Hepatic stellate cell (primary cell): Measurements from ENCODE around the gene PTX4.

Experiments
- DNase-seq: peaks from one replicate; pipeline ENCODE4 v3.0.0; 2011; ENCODE audit warnings: low spot score

PTX4 gene

DNA sequence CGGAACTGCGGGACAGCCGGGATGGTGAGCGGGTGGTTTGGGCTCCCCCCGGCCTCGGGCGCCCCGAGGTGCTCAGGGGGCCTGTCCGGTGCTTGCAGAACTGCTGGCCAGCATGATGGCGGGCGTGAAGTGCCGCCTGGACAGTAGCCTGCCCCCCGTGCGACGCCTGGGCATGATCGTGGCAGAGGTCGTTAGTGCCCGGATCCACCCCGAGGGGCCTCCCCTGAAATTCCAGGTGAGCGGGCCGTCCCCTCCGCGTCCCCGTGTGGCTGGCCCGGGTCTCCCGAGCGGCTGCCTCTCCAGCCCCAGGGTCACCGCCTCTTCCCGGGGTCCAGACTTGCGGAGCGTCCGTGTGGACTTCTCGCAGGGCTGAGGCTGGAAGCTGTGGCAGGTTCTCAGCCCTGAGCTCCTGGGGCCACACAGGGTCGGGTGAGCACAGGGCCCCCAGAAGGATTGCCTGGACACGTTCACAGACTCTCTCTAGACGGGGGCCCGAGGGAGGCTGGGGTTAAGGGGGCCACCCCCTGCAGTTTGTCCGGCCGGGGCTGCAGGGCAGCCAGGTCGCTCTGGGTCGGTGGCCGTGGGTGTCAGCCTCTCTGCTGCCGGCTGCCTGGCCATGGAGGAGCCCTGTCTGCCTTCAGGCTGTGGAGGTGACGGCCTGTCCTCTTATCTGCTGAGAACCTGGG is 11.9 kb upstream of the PTX4 start:
- no peak for DNase-seq

DNA sequence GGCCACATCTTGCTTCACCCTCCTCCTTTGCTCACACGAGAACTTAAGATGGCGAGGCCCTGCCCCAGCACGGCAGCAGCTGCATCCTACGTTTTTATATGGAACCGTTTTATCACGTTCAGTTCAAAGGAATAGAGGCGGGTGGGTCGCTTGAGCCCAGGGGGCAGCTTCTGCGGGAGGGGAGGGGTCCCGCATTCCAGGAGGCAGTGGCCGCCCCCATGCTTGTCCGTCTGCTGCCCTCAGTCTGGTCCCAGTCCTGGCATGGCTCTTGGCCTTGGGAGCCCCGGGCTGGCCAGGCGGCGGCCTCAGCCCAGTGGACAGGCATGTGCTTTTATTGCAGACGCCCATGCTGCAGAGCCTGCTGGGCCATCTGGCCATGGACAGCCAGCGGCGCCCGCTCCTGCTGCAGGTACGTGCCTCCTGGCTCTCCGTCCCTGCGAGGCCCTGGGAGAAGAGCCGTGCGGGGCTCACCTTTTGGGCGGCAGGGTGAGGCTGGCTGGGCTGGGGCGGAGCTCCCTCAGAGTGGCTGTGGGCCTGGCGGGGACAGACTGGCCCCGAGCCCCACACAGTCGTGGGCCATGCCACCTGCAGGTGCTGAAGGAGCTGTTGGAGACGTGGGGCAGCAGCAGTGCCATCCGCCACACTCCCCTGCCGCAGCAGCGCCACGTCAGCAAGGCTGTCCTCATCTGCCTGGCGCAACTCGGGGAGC is 11.2 kb upstream of the PTX4 start:
- DNase-seq: no peak

DNA sequence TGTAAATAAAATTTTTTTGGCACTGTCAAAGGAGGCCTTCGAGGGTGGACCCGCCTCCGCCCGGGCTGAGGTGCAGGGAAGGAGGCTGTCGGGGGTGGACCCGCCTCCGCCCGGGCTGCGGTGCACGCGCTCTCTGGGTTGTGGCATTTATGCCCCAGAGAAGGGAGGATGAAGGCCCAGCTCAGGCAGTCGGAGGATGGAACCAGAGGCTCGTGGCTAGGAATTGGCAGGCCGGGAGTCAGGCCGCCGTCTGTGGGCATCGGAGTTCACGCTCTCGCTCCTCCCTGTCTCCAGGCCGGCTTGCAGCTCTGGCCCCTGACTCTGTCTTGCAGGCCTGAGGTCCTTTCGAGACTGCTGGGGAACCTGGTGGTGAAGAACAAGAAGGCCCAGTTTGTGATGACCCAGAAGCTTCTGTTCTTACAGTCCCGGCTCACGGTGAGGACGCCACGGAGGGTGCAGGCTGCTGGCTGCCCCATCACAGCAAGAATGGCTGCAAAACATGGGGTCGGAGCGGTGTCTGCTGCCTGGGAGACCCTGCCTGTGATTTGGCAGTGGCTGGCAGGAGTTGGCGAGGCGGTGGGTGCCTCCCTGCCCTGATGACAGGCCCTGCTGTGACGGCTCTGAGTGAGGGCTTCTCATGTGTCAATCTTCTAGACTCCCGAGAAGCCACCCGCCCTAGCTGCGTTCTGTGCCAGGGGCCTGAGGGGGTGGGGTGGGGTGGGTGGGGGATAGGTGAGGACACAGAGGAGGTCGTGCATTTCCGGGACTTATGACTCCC is 10.3 kb upstream of the PTX4 start:
- no peak for DNase-seq

DNA sequence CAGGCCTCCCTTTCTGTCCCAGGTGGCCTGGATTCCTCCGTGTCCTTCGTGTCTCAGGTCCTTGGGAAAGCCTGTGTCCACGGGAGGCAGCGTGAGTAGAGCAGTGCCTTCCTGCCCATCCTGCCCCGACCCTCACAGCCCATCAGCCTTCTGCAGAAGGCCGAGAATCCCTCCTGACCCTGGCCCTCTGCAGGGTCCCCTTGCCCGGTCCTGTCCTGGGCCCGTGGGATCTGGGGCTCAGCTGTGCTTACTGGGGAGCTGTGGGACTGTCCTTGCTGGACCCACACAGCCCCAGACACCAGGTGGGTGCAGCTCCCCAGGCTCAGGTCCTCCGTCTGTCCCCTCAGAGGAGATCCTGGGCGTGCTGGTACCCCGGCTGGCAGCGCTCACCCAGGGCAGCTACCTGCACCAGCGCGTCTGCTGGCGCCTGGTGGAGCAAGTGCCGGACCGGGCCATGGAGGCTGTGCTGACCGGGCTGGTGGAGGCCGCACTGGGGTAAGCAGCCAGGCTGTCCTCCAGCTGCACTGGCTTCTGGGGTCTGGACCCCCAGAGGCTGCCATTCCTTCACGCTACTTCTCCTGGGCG is 8.4 kb upstream of the PTX4 start:
- DNase-seq: no peak

DNA sequence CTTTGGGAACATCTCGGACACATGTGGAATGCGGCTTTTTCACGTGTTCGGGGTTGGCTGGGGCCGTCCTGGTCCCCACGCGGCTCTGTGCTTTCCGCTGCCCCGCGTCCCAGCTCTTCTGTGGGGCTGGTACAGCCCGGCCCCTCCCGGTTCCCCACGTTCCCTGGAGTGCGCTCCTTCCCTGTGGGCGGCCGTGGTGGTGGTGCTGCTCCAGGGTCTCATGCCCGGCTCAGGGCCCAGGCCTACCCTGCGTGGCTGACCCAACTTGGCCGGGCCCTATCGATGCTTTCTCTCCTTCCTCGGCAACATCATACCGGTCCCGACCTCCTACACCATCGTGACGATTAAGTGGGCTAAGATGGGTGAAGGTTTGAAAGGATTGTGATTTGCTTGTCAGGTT is 7.7 kb upstream of the PTX4 start:
- DNase-seq: no peak

DNA sequence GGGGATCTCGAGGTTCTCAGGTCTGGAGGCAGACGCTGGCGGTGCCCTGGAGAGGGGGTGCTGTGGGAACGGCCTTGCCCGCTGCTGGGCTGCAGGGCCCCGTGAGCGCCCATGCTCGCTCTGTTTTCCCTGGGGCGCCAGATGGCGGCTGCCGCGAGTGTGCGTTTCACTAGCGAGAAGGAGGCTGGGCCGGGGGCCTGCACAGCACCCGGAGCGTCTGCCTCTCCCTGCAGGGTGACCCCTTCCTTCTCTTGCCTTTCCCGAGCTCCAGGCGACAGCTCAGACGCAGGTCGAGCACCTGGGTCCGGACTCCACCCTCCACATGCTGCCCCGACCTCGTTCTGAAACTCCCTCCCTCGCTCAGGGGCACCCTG is 7.1 kb upstream of the PTX4 start:
- DNase-seq: no peak

DNA sequence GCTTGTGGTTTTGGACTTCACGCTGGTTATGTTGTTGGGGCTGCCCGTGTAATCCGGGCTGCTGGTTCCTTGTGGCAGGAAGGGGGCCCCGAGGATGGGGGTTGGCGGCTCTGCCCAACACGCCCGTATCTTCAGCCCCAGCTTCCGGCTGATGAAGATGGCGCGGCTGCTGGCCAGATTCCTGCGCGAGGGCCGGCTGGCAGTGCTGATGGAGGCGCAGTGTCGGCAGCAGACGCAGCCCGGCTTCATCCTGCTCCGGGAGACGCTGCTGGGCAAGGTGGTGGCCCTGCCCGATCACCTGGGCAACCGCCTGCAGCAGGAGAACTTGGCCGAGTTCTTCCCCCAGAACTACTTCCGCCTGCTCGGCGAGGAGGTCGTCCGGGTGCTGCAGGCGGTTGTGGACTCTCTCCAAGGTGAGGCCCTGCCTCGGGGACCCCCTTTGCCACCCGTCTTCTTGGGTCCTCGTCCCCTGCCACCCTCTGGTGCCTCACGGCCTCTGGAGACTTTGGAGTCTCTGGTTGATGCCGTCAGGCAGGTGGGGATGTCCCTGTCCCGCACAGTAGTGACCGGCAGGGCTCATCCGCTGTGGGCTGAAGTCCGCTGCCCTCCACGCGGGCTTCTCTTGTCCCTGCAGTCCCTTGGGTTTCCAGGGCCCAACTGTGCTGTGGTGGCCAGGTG is 6.6 kb upstream of the PTX4 start:
- DNase-seq: no peak

DNA sequence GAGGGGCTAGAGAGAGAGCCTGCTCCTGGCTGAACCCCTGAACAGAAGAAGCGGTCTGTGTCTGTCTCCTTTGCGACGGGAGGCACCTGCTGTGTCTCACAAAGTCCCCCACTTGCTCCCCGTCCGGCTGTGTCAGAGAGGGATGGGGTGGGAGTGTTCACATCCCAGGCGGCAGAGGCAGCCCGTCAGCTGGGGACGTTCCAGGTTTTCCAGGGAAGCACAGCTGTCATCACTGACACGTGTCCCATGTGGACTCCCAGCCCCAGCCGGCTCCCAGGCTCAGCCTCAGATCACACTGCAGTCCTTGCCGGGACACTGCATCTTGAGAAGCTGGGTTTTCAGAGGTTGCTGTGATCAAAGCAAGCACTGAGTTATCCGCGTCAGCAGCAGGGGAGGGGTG is 6.0 kb upstream of the PTX4 start:
- peak; percentile 49 for DNase-seq

DNA sequence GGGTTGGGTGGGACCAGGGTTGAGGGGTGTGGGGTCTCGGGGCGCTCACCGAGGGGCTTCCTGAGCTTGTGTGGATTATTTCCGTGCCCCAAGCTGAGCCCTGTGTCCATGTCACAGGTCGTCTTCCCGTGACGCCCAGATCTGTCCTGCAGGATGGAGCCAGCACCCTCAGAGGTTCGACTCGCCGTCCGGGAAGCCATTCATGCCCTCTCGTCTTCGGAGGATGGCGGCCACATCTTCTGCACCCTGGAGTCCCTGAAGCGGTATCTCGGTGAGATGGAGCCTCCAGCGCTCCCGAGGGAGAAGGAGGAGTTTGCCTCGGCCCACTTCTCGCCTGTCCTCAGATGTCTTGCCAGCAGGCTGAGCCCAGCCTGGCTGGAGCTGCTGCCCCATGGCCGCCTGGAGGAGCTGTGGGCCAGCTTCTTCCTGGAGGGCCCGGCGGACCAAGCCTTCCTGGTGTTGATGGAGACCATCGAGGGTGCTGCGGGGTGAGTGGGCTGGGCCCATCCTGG is 5.4 kb upstream of the PTX4 start:
- peak; percentile 93 for DNase-seq

DNA sequence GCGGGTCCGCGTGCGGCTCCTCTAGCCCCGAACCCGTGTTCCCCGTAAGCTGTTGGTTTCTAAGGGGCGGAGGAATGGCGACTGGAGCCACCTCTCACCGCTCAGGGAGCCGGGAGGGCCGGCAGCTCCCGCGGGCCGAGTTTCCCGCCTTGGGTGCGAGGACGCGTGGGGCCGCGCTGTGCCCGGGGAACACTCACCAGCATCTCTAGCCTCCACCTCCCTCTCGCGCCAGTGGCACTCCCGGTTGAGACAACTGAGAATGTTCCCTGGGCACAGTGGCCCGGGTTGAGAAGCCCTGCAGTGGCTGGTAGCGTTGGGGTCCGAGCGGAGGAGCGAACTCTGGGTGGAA is 5.0 kb upstream of the PTX4 start:
- peak; percentile 55 for DNase-seq

DNA sequence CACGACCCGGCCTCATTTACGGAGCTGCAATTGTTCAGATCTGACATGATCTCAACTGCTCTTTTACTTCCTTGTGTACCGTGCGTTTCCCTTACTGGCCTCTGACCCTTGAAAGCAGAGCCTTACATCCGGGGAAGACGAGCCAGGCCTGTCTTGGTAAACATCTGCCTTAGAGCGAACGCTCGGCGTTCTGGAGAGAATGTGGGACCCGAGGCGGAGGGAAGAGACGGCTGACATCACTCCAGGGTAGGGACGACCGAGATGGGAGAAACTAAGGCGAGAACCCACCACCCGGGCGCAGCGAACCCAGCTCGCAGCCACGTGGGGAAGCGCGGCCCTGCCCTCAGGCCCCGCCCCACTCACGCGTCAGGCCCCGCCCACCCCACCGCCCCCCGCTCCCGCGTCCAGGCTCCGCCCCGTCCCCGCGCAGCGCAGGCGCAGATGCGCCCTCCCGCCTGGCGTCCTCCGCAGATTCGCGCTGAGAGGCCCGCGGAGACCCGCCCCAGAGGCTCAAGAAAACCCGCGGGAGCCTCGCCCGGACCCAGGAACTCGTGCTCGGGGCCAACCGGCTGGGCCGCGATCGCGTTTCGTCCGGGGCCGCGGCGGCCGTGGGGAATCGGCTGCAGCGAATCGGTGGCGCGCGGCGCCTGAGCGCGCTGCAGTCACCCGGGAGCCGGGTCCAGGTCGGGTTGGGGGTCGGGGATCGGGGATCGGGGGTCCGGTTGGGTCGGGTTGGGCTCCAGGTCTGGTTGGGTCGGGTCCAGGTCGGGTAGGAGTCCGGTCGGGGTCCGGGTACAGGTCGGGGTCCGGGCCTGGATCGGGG is 4.4 kb upstream of the PTX4 start, which contains the start of gene TELO2:
Gene TELO2, plus strand, starts transcription at position 438 of the 823 bp plus-strand sequence. CDS start 922 bp downstream, outside the sequence.
- peak; percentile 96 for DNase-seq

DNA sequence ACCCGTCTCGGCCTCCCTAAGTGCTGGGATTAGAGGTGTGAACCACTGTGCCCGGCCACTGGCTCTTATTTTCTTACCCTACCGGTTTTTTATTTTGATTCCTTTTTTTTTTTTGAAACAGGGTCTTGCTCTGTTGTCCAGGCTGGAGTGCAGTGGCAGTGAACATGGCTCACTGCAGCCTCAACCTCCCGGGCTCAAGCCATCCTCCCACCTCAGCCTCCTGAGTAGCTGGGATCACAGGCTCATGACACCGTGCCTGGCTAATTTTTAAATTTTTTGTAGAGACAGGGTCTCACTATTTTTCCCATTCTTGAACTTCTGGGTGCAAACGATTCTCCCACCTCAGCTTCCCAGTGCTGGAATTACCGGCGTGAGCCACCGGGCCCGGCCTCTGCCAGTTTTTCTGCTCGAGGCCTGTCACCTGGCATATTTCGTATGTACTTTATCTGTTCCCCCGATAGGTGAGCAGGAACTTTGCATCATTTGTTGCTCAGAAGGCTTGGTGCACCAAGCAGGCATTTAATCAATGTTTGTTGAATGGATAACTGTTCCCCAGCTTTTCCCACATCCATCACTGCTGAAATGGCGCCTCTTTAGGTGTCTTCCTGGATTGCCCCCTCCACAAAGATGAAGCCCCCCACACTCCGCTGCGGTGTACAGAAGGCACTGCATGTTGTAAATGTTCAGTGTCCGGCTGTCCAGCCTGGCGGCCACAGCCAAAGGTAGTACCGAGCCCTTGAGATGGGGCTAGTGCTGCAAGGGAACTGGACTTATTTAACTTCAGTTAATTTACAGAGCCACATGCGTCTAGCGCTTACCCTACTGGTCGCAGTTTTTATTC is 3.6 kb upstream of the PTX4 start:
- DNase-seq: no peak

DNA sequence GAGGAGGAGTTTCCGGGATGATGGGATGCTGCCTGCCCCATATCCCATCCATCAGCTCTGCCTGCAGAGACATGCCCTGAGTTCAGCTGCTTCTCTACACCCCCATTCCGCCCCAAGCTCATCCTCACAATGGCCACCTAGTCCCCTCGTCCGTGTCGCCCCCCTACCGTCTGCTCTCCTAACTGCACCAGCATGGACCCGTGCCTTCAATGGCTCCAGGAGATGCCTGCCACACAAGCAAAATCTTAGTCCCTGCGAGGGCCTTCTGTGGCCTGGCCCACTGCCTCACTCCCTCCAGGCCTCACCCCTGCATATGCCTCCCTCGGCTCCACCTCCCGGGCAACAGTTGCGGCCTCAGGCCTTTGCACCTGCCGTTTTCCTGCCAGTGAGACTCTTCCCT is 2.6 kb upstream of the PTX4 start:
- DNase-seq: no peak

DNA sequence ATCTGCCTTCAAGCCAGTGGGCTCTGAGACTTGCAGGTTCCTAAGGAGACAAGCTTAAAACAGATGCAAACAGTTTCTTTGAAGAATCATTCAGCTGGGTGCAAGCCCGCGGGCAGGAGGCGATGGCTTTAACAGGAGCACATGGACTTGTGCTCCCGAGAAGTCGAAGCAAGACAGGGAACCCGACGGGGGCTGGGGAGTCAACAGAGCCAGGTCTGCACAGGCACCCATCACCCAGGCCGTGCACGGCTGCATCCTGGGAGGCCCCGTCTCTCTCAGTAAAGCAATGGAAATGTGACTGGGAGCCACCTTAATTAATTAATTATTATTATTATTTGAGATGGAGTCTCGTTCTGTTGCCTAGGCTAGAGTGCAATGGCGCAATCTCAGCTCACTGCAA is 333 bp upstream of the PTX4 start:
- DNase-seq: no peak

DNA sequence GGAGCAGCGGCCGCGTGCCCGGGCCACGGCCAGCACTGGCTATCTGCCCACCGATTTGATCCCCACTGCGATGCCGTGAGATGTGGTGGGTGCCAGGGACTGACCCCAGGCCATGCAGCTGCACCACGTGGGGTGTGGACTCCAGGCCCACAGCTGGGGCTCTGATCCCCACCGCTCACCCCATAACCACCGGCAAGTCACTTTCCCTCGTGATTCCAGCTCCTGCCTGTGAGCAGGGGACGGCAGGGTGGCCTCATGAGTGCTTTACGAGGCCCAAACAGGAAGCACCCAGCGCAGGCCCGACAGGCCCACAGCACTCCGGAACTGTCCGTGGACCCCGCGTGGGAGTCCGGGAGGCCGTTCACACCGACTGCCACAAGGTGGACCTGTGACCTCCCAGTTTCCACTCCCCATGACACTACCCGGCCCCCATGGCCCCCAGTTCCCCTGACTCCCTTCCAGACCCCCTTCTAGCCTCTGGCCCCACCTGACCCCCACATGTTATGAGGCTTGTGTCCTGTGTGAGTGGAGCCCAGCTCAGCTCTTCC is 616 bp downstream of the PTX4 start:
- DNase-seq: no peak

DNA sequence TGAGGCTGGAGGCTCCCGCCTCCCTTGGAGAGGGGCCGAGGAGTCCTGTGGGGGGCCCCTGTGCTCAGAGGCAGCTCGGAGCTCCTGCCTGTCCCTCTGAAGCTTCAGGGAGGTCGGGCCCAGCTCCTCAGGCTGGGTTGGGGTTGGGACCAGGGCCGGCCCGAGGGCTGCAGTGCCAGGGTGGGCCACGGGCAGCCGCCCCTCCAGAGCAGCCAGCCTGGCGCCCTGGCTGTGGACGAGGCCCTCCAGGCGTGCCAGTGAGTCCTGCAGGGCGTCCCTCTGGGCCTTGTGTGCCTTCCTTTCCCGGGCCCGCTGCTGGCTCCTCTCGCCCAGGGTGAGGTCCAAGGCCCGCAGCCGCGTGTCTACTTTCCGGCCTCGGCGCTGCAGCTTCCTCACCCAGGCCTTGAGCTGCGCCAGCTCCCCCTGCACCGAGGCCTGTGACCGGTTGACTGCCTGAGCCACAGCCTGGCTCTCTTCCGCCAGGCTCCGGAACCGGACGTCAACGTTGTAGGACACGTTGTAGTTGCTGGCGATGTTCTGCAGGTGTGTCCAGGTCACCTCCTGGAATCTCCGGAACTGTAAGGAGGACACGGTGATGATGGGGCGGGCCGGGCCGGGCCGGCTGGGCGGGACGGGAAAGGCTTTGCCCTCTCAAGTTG is 1.2 kb downstream of the PTX4 start:
- DNase-seq: no peak

DNA sequence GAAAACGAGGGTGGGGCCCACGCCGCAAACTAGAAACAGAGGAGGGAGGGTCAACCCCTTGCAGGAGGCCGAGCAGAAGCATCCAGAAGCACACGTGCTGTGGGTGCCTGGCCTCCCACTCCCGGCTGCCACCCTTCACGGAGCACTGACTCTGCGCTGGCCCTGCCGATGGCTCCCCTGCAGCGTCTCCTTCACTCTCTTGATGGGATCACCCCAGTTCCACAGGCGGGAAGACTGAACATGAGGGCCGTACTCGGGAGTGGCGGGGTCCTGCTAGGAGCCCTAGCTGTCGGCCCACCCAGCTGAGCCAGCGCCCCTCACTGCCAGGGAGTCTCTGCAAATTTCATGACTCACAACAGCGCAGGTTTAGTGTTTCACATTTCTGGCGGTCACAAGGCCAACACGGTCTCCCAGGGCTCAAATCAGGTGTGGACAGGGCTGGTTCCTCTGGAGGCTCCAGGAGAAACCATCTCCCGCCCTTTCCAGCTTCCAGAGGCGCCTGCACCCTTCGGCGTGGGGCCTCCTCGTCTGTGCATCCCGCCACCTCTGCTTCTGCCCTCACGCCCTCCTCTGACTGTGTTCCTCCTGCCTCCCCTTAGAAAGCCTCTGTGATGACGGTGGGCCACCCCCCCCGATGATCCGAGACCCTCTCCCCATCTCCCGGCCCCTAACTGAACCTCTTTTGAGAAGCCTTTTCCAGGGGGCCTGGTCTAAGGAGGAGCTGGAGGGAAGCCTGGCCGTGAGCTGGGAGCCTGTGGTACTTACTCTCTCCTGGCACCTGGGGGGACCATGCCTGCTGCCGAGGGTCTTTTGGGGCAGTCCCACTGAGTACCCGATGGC is 2.0 kb downstream of the PTX4 start:
- no peak for DNase-seq

DNA sequence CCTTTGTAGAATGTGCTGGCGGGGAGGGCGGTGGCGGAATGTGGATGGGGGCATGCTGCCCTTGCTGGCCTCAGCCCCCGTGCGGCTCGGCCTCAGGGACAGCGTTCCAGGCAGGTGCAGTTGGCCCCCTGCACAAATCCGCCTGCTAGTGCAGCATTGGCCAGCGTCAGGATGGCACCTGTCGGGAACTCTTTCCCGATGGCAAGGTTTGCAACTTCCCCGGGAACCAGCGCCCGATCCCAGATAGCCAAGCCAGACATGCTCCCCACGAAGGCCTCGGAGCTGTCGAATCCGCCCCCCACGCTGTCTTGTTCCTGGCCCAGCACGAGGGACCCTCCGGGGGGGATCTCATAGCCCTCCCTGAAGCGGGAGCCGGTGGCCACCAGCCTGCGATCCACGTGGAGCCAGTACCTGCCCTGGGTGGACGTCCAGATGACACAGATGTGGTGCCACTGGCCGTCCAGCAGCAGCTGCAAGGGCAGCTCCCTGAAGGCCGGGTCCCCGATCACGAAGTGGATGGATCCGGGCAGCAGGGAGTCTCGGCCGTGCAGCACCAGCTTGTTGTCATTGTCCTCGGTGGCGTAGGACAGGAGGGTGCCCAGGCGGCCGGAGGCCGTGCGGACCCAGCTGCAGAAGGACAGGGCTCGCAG is 2.8 kb downstream of the PTX4 start:
- no peak for DNase-seq
